Gastroesophageal sphincter (tissue), 3 donors: ENCODE results near the gene TRMT10B.

Source experiments
- POLR2A ChIP-seq, 2 donors: fragments of 450-650 bp; IDR thresholded peaks; one replicate each; pipeline ENCODE4 v1.6.1; 2017; ENCODE audit warnings: antibody characterized with exemption in 2 of 2, mild to moderate bottlenecking in 2 of 2, moderate library complexity in 1 of 2
- POLR2AphosphoS5 ChIP-seq: sonication (generic); formaldehyde crosslinking; IDR thresholded peaks from one replicate; pipeline ENCODE4 v1.6.1; 2017; ENCODE audit warnings: antibody characterized with exemption
- TF ChIP-seq, protein P1 (sequence below), 4 experiments: fragments of 200-600 bp in 2 of 4; fragments of 450-650 bp in 2 of 4; sonication (generic) in 1 of 4; IDR thresholded peaks; one replicate each; pipeline ENCODE4 v1.5.1; 2017 to 2019; ENCODE audit warnings: antibody characterized with exemption in 4 of 4, mild to moderate bottlenecking in 2 of 4, moderate library complexity in 2 of 4

DNA sequence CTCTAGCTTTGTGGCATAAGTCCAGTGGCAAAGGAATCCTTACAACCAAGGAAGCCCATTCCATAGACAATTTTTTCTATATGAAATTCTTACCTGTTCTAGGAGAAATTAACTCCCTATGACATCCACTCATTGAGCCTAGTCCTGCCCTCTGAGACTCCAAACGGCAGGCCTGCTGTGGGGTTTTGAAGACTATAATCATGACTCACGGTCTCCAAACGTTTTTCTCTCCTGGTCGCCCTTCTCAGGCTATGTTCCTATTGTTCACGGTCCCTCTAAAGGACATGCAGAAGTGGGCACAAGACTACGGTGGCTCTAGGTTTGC lies 30.6 kb downstream of the TRMT10B start:
- TF ChIP-seq POLR2AphosphoS5 = no peak
- TF ChIP-seq, protein P1, sequence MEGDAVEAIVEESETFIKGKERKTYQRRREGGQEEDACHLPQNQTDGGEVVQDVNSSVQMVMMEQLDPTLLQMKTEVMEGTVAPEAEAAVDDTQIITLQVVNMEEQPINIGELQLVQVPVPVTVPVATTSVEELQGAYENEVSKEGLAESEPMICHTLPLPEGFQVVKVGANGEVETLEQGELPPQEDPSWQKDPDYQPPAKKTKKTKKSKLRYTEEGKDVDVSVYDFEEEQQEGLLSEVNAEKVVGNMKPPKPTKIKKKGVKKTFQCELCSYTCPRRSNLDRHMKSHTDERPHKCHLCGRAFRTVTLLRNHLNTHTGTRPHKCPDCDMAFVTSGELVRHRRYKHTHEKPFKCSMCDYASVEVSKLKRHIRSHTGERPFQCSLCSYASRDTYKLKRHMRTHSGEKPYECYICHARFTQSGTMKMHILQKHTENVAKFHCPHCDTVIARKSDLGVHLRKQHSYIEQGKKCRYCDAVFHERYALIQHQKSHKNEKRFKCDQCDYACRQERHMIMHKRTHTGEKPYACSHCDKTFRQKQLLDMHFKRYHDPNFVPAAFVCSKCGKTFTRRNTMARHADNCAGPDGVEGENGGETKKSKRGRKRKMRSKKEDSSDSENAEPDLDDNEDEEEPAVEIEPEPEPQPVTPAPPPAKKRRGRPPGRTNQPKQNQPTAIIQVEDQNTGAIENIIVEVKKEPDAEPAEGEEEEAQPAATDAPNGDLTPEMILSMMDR (IDR thresholded peaks at IDR 0.05) = no peak
- TF ChIP-seq POLR2A (IDR thresholded peaks at IDR 0.05) = no peak
